Measurements from ENCODE around the gene CLEC3A.

DNA sequence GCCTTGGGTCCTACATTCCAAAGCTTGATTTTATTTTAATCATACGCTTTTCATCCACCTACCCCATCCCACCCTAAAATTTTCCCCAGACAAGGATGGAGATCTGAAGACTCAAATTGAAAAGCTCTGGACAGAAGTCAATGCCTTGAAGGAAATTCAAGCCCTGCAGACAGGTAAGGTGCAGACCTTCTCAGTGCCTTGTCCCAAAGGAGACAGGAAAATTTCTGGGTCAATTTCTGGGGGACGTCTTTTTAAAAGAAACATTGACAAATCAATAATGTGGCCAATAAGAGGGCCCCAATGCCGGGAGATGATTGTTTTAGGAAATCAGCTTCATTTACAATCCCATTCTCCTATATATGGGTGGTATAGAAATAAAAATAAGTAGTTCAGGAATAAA is 5.7 kb downstream of the CLEC3A start:
- TF ChIP-seq EZH2 (IDR thresholded peaks at IDR 0.05; ENCODE audit: low read length, missing control alignments): no peak
- TF ChIP-seq, protein P1, sequence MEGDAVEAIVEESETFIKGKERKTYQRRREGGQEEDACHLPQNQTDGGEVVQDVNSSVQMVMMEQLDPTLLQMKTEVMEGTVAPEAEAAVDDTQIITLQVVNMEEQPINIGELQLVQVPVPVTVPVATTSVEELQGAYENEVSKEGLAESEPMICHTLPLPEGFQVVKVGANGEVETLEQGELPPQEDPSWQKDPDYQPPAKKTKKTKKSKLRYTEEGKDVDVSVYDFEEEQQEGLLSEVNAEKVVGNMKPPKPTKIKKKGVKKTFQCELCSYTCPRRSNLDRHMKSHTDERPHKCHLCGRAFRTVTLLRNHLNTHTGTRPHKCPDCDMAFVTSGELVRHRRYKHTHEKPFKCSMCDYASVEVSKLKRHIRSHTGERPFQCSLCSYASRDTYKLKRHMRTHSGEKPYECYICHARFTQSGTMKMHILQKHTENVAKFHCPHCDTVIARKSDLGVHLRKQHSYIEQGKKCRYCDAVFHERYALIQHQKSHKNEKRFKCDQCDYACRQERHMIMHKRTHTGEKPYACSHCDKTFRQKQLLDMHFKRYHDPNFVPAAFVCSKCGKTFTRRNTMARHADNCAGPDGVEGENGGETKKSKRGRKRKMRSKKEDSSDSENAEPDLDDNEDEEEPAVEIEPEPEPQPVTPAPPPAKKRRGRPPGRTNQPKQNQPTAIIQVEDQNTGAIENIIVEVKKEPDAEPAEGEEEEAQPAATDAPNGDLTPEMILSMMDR (conservative IDR thresholded peaks at IDR 0.05 in 1 of 2, IDR thresholded peaks at IDR 0.05 in 1 of 2; ENCODE audit: low read depth in 1 of 2, low read length in 2 of 2): no peak

All from fibroblast of lung (primary cell).